GM20000 (cell line): ENCODE data around the gene CEP295NL.

Source experiments
- DNase-seq: peaks from one replicate; pipeline ENCODE4 v3.0.0; 2012; ENCODE audit warnings: low spot score
- TF ChIP-seq, protein P1 (sequence below): IDR thresholded peaks from 2 replicates; pipeline ENCODE4 v1.5.1; 2012; ENCODE audit warnings: mild to moderate bottlenecking, control low read depth; ENCODE audit errors: extremely low read depth, missing control alignments

CEP295NL gene

DNA sequence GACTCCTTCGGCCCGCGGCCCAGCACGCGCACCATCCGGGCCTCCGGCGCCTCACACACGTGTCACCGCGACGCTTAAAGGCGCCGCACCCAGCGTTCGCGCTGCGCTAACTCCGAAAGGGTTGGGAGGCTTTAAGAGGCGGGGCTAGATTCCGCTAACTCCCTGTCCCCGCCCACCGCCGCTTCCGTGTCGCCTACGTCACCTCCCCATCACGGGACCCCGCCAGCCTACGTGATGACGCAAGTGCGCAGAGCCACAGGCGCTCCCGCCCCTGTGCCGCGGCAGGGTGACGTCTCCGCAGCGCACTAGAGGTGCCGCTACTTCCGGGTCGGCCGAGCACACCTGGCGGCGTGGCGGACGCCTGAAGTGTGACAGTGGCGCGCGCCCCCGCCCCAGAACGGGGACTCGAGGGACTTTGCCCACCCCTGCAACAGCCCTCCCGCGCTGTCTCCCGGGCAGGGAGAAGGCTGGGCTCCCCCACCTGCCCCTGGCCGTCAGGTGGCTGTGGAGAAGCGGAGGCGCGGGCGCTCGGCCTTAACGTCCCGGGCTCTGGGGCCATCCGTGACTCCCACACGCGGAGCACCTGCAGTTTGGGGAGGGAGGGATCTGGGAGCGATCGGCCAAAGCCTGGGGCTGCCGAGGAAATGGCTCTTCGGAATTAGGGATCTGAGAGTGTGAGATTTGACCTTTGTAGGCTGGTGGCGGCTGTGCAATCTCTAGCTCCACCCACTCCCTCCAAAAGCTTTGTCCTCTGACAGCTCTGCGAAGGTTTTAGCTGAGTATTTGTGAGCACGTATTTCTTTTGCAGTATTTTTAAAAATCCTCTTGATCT lies 62.0 kb downstream of the CEP295NL start, which contains the start of gene USP36:
Gene USP36 (minus strand): TSS at position 35 of the 832 bp plus-strand sequence. CDS start 4,451 bp downstream, outside the sequence.
- peak; percentile 99 for DNase-seq
- TF ChIP-seq, protein P1, sequence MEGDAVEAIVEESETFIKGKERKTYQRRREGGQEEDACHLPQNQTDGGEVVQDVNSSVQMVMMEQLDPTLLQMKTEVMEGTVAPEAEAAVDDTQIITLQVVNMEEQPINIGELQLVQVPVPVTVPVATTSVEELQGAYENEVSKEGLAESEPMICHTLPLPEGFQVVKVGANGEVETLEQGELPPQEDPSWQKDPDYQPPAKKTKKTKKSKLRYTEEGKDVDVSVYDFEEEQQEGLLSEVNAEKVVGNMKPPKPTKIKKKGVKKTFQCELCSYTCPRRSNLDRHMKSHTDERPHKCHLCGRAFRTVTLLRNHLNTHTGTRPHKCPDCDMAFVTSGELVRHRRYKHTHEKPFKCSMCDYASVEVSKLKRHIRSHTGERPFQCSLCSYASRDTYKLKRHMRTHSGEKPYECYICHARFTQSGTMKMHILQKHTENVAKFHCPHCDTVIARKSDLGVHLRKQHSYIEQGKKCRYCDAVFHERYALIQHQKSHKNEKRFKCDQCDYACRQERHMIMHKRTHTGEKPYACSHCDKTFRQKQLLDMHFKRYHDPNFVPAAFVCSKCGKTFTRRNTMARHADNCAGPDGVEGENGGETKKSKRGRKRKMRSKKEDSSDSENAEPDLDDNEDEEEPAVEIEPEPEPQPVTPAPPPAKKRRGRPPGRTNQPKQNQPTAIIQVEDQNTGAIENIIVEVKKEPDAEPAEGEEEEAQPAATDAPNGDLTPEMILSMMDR: no peak
